H9 (cell line): Measurements from ENCODE around the gene GASK1B. TPM values are rescaled to one million over a fixed set of nuclear protein-coding genes. Genes with fewer than 3 reads are reported as not detected.

Source experiments
- DNase-seq: peaks from one replicate; pipeline ENCODE4 v3.0.0-alpha.2; 2017
- H2AFZ ChIP-seq: one replicate; pipeline ENCODE4 v1.6.1; 2013; ENCODE audit warnings: mild to moderate bottlenecking, low read length, control low read depth, moderate library complexity
- H2AK5ac ChIP-seq: 2 replicates; pipeline ENCODE4 v1.6.1; 2013; ENCODE audit warnings: low read length, control low read depth, mixed read lengths; ENCODE audit not compliant: insufficient read length
- H2BK120ac ChIP-seq: one replicate; pipeline ENCODE4 v1.6.1; 2013; ENCODE audit warnings: low read depth, mild to moderate bottlenecking, low read length, control low read depth, inconsistent platforms; ENCODE audit not compliant: poor library complexity, severe bottlenecking
- H2BK12ac ChIP-seq: 2 replicates; pipeline ENCODE4 v1.6.1; 2013; ENCODE audit warnings: low read length, control low read depth, mixed read lengths, low read depth; ENCODE audit not compliant: insufficient read length
- H2BK15ac ChIP-seq: 2 replicates; pipeline ENCODE4 v1.6.1; 2013; ENCODE audit warnings: low read depth, low read length, control low read depth
- H2BK20ac ChIP-seq: one replicate; pipeline ENCODE4 v1.6.1; 2013; ENCODE audit warnings: low read depth, mild to moderate bottlenecking, low read length, control low read depth, inconsistent platforms; ENCODE audit not compliant: poor library complexity, severe bottlenecking
- H2BK5ac ChIP-seq: 2 replicates; pipeline ENCODE4 v1.6.1; 2013; ENCODE audit warnings: low read length, control low read depth, mixed read lengths; ENCODE audit not compliant: insufficient read length
- H3K14ac ChIP-seq: 2 replicates; pipeline ENCODE4 v1.6.1; 2013; ENCODE audit warnings: low read length, control low read depth; ENCODE audit not compliant: insufficient read depth
- H3K18ac ChIP-seq: 2 replicates; pipeline ENCODE4 v1.6.1; 2013; ENCODE audit warnings: low read depth, mild to moderate bottlenecking, mixed read lengths, low read length, control low read depth; ENCODE audit not compliant: insufficient read length
- H3K23ac ChIP-seq: 2 replicates; pipeline ENCODE4 v1.6.1; 2013; ENCODE audit warnings: low read length, control low read depth, mixed read lengths, low read depth; ENCODE audit not compliant: insufficient read length
- H3K23me2 ChIP-seq: 2 replicates; pipeline ENCODE4 v1.6.1; 2013; ENCODE audit warnings: low read depth, mild to moderate bottlenecking, mixed read lengths, low read length, control low read depth; ENCODE audit not compliant: insufficient read length, poor library complexity, severe bottlenecking
- H3K27ac ChIP-seq: 2 replicates; pipeline ENCODE4 v1.5.1; 2013; ENCODE audit warnings: low read length, control low read depth, mixed read lengths, low read depth; ENCODE audit not compliant: insufficient read length
- H3K27me3 ChIP-seq: 2 replicates; pipeline ENCODE4 v1.6.1; 2013; ENCODE audit warnings: low read length, control low read depth, inconsistent platforms; ENCODE audit not compliant: insufficient read depth
- H3K4ac ChIP-seq: 2 replicates; pipeline ENCODE4 v1.6.1; 2013; ENCODE audit warnings: low read depth, mild to moderate bottlenecking, control low read depth, inconsistent platforms, low read length, moderate library complexity
- H3K4me1 ChIP-seq: 2 replicates; pipeline ENCODE4 v1.6.1; 2013; ENCODE audit warnings: low read length, control low read depth, inconsistent platforms; ENCODE audit not compliant: insufficient read depth
- H3K4me2 ChIP-seq: 2 replicates; pipeline ENCODE4 v1.6.1; 2013; ENCODE audit warnings: low read length, control low read depth, mixed read lengths; ENCODE audit not compliant: insufficient read length, insufficient read depth
- H3K56ac ChIP-seq: 2 replicates; pipeline ENCODE4 v1.6.1; 2013; ENCODE audit warnings: low read depth, mild to moderate bottlenecking, mixed read lengths, low read length, control low read depth; ENCODE audit not compliant: insufficient read length
- H3K79me1 ChIP-seq: 2 replicates; pipeline ENCODE4 v1.6.1; 2013; ENCODE audit warnings: low read depth, mild to moderate bottlenecking, moderate library complexity, low read length, control low read depth, inconsistent platforms; ENCODE audit not compliant: insufficient read depth, poor library complexity, severe bottlenecking
- H3K79me2 ChIP-seq: 2 replicates; pipeline ENCODE4 v1.6.1; 2013; ENCODE audit warnings: low read length, control low read depth, inconsistent platforms; ENCODE audit not compliant: insufficient read depth
- H3K9ac ChIP-seq: 2 replicates; pipeline ENCODE4 v1.6.1; 2013; ENCODE audit warnings: low read length, control low read depth, mixed read lengths; ENCODE audit not compliant: insufficient read length; ENCODE audit errors: extremely low read depth
- H3K9me3 ChIP-seq: one replicate; pipeline ENCODE4 v1.6.1; 2013; ENCODE audit warnings: low read depth, low read length, inconsistent platforms; ENCODE audit not compliant: control insufficient read depth
- H3T11ph ChIP-seq: one replicate; pipeline ENCODE4 v1.6.1; 2013; ENCODE audit warnings: mild to moderate bottlenecking, low read length, control low read depth, inconsistent platforms
- H4K20me1 ChIP-seq: one replicate; pipeline ENCODE4 v1.6.1; 2013; ENCODE audit not compliant: control insufficient read depth, insufficient read length, insufficient read depth
- H4K5ac ChIP-seq: 2 replicates; pipeline ENCODE4 v1.6.1; 2013; ENCODE audit warnings: low read depth, mild to moderate bottlenecking, mixed read lengths, low read length, control low read depth; ENCODE audit not compliant: insufficient read length
- H4K8ac ChIP-seq: replicated peaks from 2 replicates; pipeline ENCODE4 v1.6.1; 2013; ENCODE audit warnings: low read length, control low read depth, mixed read lengths, low read depth; ENCODE audit not compliant: insufficient read length
- H4K91ac ChIP-seq: 2 replicates; pipeline ENCODE4 v1.6.1; 2013; ENCODE audit warnings: low read depth, mild to moderate bottlenecking, moderate library complexity, mixed read lengths, low read length, control low read depth; ENCODE audit not compliant: insufficient read length
- H3K27ac Mint-ChIP-seq, 3 experiments: 2 replicates in 2 of 3; 3 replicates in 1 of 3; pipeline ENCODE4 v1.8.0; 2020 to 2021; ENCODE audit warnings: mixed read lengths in 3 of 3, mild to moderate bottlenecking in 1 of 3, moderate library complexity in 1 of 3
- H3K27me3 Mint-ChIP-seq: 2 replicates; pipeline ENCODE4 v1.8.0; 2021; ENCODE audit warnings: low read depth, mild to moderate bottlenecking, moderate library complexity, mixed read lengths
- H3K36me3 Mint-ChIP-seq, 3 experiments: 2 replicates in 2 of 3; 3 replicates in 1 of 3; pipeline ENCODE4 v1.8.0; 2020 to 2021; ENCODE audit warnings: low read depth in 3 of 3, mixed read lengths in 3 of 3; ENCODE audit not compliant: insufficient read depth in 1 of 3
- H3K4me1 Mint-ChIP-seq, 2 experiments: 2 replicates each; pipeline ENCODE4 v1.8.0; 2020; ENCODE audit warnings: mixed read lengths in 2 of 2
- H3K4me3 Mint-ChIP-seq, 2 experiments: 2 replicates in 1 of 2; 3 replicates in 1 of 2; pipeline ENCODE4 v1.8.0; 2020 to 2021; ENCODE audit warnings: mild to moderate bottlenecking in 2 of 2, mixed read lengths in 2 of 2, moderate library complexity in 1 of 2
- H3K9me3 Mint-ChIP-seq, 2 experiments: 2 replicates in 1 of 2; 3 replicates in 1 of 2; pipeline ENCODE4 v1.8.0; 2020; ENCODE audit warnings: mild to moderate bottlenecking in 2 of 2, mixed read lengths in 2 of 2, moderate library complexity in 1 of 2
- CTCF ChIP-seq: fragments of 200-600 bp; sonication (generic); conservative IDR thresholded peaks from 3 replicates; pipeline ENCODE4 v1.8.0; 2021; ENCODE audit warnings: antibody characterized with exemption, mild to moderate bottlenecking
- WGBS: extraction: QIAGEN DNeasy Blood & Tissue Kit; methylation state at CpG from one replicate; pipeline ENCODE4 v1.1.7; 2013; ENCODE audit warnings: missing lambda C conversion rate, low lambda C conversion rate, mixed read lengths; ENCODE audit not compliant: insufficient read length; ENCODE audit errors: extremely low coverage; 5-methylcytosine and 5-hydroxymethylcytosine counted together
- total RNA-seq: library from RNA; stranded (reverse); gene quantifications from 2 replicates; pipeline ENCODE4 v1.2.1, GENCODE V29; 2021

The GASK1B gene
- total RNA-seq, 1 experiment from 2014 or later: not detected

- no peak overlapping the region for H2AK5ac ChIP-seq
- no peak for DNase-seq
- H3K4me1 ChIP-seq: no peaks in the 10 kb centered on the region
- Mint-ChIP-seq H3K4me1 (peaks cover 0 to 1% of the 10 kb centered on the region in 2 experiments; a peak in 1 of 4 replicates), H3K36me3 (no peaks in the 10 kb centered on the region), H3K27ac (no peak overlapping the region), H3K4me3 (no peak overlapping the region), H3K9me3 (no peaks in the 10 kb centered on the region), H3K27me3 (no peaks in the 10 kb centered on the region)
- no peak overlapping the region for H3K18ac ChIP-seq
- no CpG with 5 or more reads among the region's 1 CpG for WGBS
- no peak overlapping the region for H3K14ac ChIP-seq
- no peak overlapping the region for H4K5ac ChIP-seq
- H4K20me1 ChIP-seq: no peaks in the 10 kb centered on the region
- no peaks in the 10 kb centered on the region for H3K79me1 ChIP-seq
- H2BK12ac ChIP-seq: no peak overlapping the region
- no peak overlapping the region for H2BK15ac ChIP-seq
- no peak overlapping the region for H4K8ac ChIP-seq
- no peak for TF ChIP-seq CTCF
- H3K4ac ChIP-seq: no peak overlapping the region
- H3K27me3 ChIP-seq: no peaks in the 10 kb centered on the region
- H2BK20ac ChIP-seq: no peak overlapping the region
- no peak overlapping the region for H3K23ac ChIP-seq
- H3K4me2 ChIP-seq: no peak overlapping the region
- H3K79me2 ChIP-seq: no peaks in the 10 kb centered on the region
- H3K9me3 ChIP-seq: no peaks in the 10 kb centered on the region
- H3K56ac ChIP-seq: no peak overlapping the region
- H3T11ph ChIP-seq: no peak overlapping the region
- no peaks in the 10 kb centered on the region for H3K23me2 ChIP-seq
- no peak overlapping the region for H2AFZ ChIP-seq
- no peak overlapping the region for H3K27ac ChIP-seq
- no peak overlapping the region for H2BK5ac ChIP-seq
- no peak overlapping the region for H4K91ac ChIP-seq
- H2BK120ac ChIP-seq: no peak overlapping the region
- H3K9ac ChIP-seq: no peak overlapping the region
Observed at GRCh38 chr4:158131027-158131426, 41.8 kb downstream of the GASK1B start.
